Brain microvascular endothelial cell (primary cell): ENCODE measurements around the gene BTAF1.
"Not testable (repeated sequence)": the region's sequence is repeated elsewhere in the genome, so short reads cannot be mapped to it uniquely, and the experiment has no call there.

Source experiments
- DNase-seq: peaks from one replicate; pipeline ENCODE4 v3.0.0-alpha.2; 2020
- H3K27ac ChIP-seq: fragments of 250-450 bp; sonication (Bioruptor Pico); 2 replicates; pipeline ENCODE4 v1.5.1; 2020; ENCODE audit warnings: mild to moderate bottlenecking, moderate library complexity
- H3K27me3 ChIP-seq: fragments of 250-450 bp; sonication (Bioruptor Pico); replicated peaks from 2 replicates; pipeline ENCODE4 v1.5.1; 2020; ENCODE audit warnings: mild to moderate bottlenecking
- H3K36me3 ChIP-seq: fragments of 250-450 bp; sonication (Bioruptor Pico); replicated peaks from 2 replicates; pipeline ENCODE4 v1.5.1; 2020; ENCODE audit warnings: mild to moderate bottlenecking
- H3K4me3 ChIP-seq: 2 replicates; pipeline ENCODE4 v1.5.1; 2011; ENCODE audit warnings: low read depth, mild to moderate bottlenecking, control low read depth, low read length, moderate library complexity
- in situ Hi-C: cut with HindIII; loops from 2 replicates; pipeline ENCODE4 v1.10.0; 2017; ENCODE audit warnings: low sequenced_read_pairs, low pct_ligation_motif_present
- TF ChIP-seq, protein P1 (sequence below): IDR thresholded peaks from 2 replicates; pipeline ENCODE4 v1.5.1; 2011; ENCODE audit warnings: low read depth, mild to moderate bottlenecking, moderate library complexity, low read length, control low read depth, inconsistent platforms; ENCODE audit errors: missing control alignments

Gene BTAF1

DNA sequence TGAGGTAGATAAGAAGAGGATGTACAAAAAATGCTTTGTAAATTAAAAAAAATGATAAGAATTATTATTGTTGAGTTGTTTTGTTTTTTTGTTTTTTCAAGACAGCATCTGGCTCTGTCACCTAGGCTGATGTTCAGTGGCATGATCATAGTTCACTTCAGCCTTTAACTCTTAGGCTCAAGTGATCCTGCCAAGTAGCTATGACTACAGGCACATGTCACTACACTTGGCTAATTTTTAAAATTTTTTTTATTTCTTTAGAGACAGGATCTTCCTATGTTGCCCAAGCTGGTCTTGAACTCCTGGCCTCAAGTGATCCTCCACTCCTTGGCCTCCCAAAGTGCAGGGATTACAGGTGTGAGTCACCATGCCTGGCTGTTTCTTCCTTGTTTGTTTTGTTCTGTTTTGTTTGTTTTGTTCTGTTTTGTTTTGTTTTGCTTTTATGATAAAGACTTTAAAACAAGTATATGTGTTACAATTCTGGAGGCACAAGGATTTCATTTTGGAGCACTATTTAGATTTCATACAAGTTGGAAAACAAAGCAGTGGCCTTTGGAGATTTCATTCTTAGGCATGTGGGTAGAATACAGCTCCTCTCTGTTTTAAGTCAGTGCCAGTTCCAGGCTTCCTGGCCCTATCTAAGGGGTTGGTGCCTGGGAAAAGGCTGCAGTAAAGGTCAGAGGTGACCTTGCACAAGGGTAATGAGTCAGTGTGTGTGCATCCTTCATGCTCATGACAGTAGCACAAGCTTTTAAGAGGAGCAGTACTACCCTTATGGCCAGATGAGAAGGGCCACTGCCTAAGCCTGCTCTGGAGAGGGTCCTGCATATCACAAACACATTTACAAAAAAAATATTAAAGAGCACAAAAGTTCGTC is 32.2 kb upstream of the BTAF1 start:
- no peak overlapping the region for H3K4me3 ChIP-seq
- H3K36me3 ChIP-seq: no peaks in the 10 kb centered on the region
- in situ Hi-C loops: no loop called here
- no peak overlapping the region for H3K27ac ChIP-seq
- no peaks in the 10 kb centered on the region for H3K27me3 ChIP-seq
- DNase-seq: peak; percentile 64
- TF ChIP-seq, protein P1, sequence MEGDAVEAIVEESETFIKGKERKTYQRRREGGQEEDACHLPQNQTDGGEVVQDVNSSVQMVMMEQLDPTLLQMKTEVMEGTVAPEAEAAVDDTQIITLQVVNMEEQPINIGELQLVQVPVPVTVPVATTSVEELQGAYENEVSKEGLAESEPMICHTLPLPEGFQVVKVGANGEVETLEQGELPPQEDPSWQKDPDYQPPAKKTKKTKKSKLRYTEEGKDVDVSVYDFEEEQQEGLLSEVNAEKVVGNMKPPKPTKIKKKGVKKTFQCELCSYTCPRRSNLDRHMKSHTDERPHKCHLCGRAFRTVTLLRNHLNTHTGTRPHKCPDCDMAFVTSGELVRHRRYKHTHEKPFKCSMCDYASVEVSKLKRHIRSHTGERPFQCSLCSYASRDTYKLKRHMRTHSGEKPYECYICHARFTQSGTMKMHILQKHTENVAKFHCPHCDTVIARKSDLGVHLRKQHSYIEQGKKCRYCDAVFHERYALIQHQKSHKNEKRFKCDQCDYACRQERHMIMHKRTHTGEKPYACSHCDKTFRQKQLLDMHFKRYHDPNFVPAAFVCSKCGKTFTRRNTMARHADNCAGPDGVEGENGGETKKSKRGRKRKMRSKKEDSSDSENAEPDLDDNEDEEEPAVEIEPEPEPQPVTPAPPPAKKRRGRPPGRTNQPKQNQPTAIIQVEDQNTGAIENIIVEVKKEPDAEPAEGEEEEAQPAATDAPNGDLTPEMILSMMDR: no peak

DNA sequence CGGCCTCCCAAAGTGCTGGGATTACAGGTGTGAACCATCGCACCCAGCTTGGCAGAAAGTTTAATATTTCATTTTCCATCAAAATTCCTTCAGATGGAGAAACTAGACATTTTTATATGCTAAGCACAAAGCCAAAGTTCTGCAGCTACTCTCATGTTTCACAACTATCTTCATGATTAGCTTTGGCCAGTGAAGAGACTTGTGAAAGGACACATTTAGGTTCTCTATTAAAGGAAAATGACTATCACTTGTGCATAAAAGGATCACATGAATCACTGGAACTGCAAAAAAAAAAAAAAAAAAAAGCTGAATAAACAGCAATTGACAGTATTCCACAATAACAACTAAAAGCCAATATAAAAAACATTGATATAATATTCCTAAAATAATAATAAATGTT is 30.5 kb upstream of the BTAF1 start:
- DNase-seq: no peak
- Histone ChIP-seq H3K27me3 (no peaks in the 10 kb centered on the region), H3K27ac (no peak overlapping the region), H3K4me3 (no peak overlapping the region), H3K36me3 (no peaks in the 10 kb centered on the region)
- TF ChIP-seq, protein P1: no peak
- in situ Hi-C loops: no loop called here

DNA sequence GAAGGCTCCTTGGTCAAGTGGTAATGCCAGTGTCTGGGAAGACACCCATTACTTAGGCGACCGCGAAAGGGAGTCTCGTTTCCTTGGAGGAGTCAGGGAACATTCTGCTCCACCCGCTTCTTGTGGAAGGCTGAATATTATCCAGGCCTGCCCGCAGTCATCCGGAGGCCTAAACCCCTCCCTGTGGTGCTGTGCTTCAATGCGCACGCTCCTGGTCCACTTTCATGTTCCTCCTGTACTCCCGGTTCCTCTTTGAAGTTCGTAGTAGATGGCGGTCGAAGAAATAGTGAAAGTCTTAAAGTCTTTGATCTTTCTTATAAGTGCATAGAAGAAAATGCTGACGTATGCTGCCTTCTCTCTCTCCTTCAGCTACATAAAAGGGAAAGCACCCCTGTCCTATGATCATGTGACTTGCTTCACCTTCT is 29.3 kb upstream of the BTAF1 start:
- H3K4me3 ChIP-seq, in situ Hi-C loops, DNase-seq: not testable (repeated sequence)

DNA sequence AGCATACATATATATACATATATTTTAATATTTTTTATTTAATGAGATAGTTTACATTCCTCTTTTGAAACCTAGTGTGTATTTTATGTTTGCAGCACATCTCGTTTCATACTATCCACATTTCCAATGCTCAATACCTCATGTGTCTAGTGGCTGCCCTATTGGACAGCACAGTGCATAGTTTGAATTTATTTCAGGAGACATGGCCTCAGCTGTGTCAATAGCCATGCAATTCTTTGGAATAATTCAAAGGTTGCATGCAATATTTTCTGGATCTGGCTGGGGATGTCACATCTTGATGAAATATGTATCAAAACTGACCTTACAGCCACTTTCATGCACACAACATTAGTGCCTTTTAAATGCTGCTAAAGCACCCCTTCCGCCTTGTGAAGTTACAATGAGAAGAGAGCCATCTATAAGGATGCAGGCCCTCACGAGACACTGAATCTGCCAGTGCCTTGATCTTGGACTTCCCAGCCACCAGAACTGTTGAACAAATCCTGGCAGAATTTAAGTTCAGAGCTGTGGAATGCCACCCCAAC is 27.3 kb upstream of the BTAF1 start:
- DNase-seq: no peak
- no peak overlapping the region for H3K27ac ChIP-seq
- TF ChIP-seq, protein P1: no peak
- H3K4me3 ChIP-seq: no peak overlapping the region
- in situ Hi-C loops: no loop called here
- no peaks in the 10 kb centered on the region for H3K27me3 ChIP-seq
- no peaks in the 10 kb centered on the region for H3K36me3 ChIP-seq

More for the DNA sequence above, 29.3 kb upstream of the BTAF1 start:
- H3K27me3 ChIP-seq, H3K27ac ChIP-seq, H3K36me3 ChIP-seq: not testable (repeated sequence)

DNA sequence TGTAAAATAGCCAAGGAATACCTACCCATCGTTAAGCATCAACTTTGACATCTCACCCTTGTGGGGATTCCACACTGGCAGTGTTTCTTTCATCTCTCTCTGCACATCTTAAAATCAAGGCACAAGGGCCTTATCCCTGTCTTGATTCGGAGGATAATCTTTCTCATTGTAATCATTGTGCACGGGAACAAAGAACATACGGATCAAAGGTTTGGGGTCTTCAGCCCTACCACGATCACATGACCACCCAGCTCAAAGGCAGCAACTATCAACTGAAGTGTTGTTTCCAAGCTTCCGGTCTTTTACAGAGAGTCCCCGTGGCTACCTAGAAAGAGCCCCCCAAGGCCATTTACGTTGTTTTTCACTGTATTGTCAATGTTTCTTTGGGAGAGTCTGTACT is 26.1 kb upstream of the BTAF1 start:
- DNase-seq: no peak
- in situ Hi-C loops: no loop called here
- TF ChIP-seq, protein P1: no peak
- Histone ChIP-seq H3K27ac (no peak overlapping the region), H3K4me3 (no peak overlapping the region), H3K27me3 (no peaks in the 10 kb centered on the region), H3K36me3 (no peaks in the 10 kb centered on the region)

DNA sequence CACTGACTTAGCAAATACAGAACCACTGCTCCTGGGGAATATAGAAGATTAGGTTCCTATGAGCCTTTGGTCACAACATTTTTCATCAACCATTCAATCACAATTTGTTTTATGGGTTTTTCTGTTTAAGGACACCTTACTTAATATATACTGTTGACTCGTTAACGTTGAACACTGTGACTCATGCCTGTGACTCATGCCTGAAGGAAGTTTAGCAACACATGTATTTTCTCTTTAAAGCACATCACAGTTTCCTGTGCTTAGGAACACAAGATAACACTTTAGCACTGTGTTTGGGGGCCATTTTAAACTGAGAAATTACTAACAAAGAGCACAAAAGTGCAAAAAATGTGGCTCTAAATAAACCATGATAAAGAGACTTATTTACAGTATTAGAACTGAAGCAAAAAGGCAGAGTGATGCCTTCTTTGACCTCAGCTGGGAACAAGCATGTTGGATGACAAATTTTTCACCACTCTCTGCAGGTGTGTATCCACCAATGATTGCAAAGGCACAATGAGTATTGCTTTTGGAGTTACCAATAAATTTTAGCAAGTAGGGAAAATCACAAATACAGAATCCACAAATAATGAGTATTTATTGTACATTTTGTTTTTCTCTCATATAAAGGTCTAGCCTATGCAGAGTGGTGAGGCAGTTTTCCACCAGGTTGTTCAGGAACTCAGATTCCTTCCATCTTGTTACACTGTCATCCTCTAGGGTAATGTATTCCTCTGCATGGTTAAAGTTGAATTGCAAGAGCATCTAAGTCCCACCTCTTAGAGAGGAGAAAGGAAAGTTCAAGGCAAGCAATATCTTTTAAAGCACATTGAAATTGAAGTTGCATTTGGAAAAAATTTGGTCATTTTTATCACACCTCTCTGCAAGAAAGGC is 21.5 kb upstream of the BTAF1 start:
- Histone ChIP-seq H3K36me3 (no peaks in the 10 kb centered on the region), H3K4me3 (no peak overlapping the region), H3K27me3 (no peaks in the 10 kb centered on the region), H3K27ac (peak overlapping the region; percentile 43)
- DNase-seq: peak; percentile 97
- TF ChIP-seq, protein P1: no peak
- in situ Hi-C loops: no loop called here
